ENCODE results near the gene TAF1.
"Not testable (repeated sequence)": the region's sequence is repeated elsewhere in the genome, so short reads cannot be mapped to it uniquely, and the experiment has no call there.

The TAF1 gene

GRCh38 chrX:71365875-71366673 lies at the start of gene TAF1:
Gene TAF1 (plus strand): TSS chrX:71366357. CDS start chrX:71366375, 18 bp downstream.
- DNase-seq (ENCODE audit: low spot score), result peak; percentile 88

GRCh38 chrX:71316959-71317358 lies 49.2 kb upstream of the TAF1 start:
- DNase-seq (ENCODE audit: low spot score), result not testable (repeated sequence)

GRCh38 chrX:71320126-71320525 lies 46.0 kb upstream of the TAF1 start:
- no peak for DNase-seq (ENCODE audit: low spot score)

- DNase-seq (ENCODE audit: low spot score), result no peak
These were observed 44.4 kb upstream of the TAF1 start for GRCh38 chrX:71321731-71322130.

DNA sequence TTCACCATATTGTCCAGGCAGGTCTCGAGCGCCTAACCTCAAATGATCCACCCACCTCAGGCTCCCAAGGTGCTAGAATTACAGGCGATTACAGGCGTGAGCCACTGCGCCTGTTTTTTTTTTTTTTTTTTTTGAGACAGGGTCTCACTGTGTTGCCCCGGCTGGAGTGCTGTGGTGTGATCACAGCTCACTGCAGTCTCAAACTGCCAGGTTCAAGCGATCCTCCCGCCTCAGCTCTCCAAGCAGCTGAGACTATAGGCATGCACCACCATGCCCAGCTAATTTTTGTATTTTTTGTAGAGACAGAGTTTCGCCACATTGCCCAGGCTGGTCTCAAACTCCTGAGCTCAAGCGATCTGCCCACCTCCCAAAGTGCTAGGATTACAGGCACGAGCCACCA lies 41.7 kb upstream of the TAF1 start:
- DNase-seq (ENCODE audit: low spot score), result not testable (repeated sequence)

GRCh38 chrX:71326394-71326793 lies 39.8 kb upstream of the TAF1 start:
- DNase-seq (ENCODE audit: low spot score), result no peak

DNA sequence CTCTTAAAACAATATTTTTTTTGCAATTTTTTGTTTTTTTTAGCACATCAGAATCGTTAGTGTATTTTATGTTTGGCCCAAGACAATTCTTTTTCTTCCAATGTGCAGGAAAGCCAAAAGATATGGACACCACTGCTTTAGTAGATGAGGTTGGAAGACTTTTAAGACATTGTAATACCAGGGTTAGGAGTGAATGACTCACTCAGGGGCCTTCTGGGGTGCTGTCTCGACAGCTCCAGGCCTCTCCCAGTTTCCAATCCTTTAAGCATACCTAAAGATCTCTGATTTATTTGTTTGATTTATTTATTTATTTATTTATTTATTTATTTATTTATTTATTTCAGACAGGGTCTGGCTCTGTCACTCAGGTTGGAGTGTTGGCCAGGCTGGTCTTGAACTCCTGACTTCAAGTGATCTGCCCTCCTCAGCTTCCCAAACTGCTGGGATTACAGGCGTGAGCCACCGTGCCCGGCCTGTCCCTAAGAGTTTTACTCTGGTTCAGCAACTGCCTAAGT lies 16.9 kb upstream of the TAF1 start:
- DNase-seq (ENCODE audit: low spot score), result not testable (repeated sequence)

DNA sequence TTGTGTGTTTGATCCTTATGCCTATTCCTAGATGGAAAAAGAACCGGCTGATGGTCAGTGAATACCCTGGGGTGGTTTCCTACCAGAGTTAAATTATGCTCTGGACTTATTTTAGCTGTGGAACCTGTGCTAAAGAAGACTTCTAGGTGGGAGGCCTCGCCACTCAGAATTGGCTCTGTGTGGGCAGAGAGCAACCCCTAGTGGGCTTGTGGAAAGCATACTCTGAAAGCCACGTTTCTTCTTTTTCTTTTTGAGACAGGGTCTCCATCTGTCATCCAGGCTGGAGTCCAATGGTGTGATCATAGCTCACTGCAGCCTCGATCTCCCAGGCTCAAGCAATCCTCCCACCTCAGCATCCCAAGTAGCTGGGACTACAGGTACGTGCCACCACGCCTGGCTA lies 16.3 kb upstream of the TAF1 start:
- not testable (repeated sequence) for DNase-seq (ENCODE audit: low spot score)

GRCh38 chrX:71352439-71352838 lies 13.7 kb upstream of the TAF1 start:
- not testable (repeated sequence) for DNase-seq (ENCODE audit: low spot score)

- no peak for DNase-seq (ENCODE audit: low spot score)
These were observed 1.9 kb upstream of the TAF1 start for GRCh38 chrX:71364221-71364620.

DNA sequence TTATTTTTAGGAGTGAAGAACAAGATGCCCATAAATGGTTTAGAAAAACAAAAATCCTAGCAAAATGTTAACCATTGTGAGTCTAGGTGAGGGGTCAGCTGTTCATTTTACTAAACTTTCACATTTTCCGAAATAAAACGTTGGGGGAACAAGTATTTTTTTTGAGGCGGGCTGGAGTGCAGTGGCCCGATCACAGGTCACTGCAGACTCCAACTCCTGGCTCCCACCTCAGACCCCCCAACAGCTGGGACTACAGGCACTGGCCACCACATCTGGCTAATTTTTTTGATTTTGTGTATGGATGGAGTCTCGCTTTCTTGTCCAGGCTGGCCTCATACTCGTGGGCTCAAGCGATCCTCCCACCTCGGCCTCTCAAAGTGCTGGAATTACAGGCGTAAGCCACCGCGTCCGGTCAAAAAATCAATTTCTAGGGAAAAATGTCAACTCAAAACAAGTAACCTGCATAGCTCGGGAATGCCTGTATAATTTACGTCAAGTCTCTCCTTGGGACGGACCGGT lies 742 bp upstream of the TAF1 start:
- DNase-seq (ENCODE audit: low spot score), result no peak

GRCh38 chrX:71366674-71367256 lies 608 bp downstream of the TAF1 start:
- DNase-seq (ENCODE audit: low spot score), result peak; percentile 58

DNA sequence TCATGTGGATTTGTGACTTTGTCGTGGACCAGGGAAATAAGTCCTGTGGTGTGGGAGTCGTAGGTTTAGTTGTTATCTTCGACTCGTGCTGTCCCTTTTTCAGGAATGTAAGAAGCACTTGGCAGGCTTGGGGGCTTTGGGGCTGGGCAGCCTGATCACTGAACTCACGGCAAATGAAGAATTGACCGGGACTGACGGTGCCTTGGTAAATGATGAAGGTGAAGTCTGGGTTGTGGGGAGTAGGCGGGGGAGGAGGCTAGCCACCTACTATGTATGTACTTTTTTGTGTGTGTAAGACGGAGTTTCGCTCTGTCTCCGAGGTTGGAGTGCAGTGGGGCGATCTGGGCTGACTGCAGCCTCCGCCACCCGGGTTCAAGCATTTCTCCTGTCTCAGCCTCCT lies 1.2 kb downstream of the TAF1 start:
- DNase-seq (ENCODE audit: low spot score), result no peak

- DNase-seq (ENCODE audit: low spot score), result no peak
These were observed 6.2 kb downstream of the TAF1 start for GRCh38 chrX:71372388-71372787.

GRCh38 chrX:71378732-71379131 lies 12.6 kb downstream of the TAF1 start:
- DNase-seq (ENCODE audit: low spot score), result no peak

DNA sequence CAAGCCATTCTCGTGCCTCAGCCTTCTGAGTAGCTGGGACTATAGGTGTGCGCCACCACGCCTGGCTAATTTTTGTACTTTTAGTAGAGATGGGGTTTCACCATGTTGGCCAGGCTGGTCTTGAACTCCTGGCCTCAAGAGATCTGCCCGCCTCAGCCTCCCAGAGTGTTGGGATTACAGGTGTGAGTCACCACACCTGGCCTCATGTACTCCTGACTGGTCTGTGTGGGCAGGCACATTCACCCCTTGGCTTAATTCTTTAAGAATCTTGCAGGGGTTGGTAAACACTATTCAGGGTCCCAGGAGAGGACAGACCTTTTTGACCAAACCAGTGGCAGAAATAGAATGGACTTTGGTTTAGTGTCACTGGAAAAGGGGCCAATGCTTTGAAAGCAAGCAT lies 25.6 kb downstream of the TAF1 start:
- DNase-seq (ENCODE audit: low spot score), result not testable (repeated sequence)

GRCh38 chrX:71393919-71394318 lies 27.8 kb downstream of the TAF1 start:
- DNase-seq (ENCODE audit: low spot score), result no peak

DNA sequence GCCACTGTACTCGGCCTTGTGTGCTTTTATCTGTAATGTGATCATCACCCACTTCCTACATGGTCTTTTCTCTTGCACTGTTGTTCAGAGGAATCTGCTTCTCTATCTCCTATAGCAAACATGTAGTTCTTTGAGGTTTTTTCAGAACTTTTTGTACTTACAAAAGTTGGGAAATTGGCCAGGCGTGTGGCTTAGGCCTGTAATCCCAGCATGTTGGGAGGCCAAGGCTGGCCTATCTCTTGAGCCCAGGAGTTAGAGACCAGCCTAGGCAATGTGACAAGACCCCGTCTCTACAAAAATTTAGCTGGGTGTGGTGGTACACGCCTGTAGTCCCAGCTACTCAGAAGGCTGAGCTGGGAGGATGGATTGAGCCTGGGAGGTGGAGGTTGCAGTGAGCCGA lies 30.4 kb downstream of the TAF1 start:
- DNase-seq (ENCODE audit: low spot score), result no peak

DNA sequence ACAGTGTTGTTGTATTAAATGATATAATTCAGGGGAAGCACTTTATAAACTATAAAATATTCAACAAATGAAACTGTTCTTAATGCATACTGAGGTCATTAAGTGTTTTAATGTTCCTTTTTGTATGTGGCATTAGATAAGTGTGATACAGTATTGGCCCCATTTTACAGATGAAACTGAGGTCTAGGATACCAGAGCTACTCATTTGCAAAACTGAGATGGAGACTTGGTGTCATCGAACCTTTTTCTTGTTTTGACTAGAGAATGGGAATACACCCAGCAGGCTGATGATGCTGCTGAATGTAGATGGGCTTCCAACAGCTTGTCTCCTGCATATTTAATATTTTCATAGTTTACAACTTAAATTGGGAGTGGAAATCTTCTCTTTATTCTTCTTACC lies 34.6 kb downstream of the TAF1 start:
- no peak for DNase-seq (ENCODE audit: low spot score)

- not testable (repeated sequence) for DNase-seq (ENCODE audit: low spot score)
These were observed 50.1 kb downstream of the TAF1 start for GRCh38 chrX:71416260-71416659.

DNA sequence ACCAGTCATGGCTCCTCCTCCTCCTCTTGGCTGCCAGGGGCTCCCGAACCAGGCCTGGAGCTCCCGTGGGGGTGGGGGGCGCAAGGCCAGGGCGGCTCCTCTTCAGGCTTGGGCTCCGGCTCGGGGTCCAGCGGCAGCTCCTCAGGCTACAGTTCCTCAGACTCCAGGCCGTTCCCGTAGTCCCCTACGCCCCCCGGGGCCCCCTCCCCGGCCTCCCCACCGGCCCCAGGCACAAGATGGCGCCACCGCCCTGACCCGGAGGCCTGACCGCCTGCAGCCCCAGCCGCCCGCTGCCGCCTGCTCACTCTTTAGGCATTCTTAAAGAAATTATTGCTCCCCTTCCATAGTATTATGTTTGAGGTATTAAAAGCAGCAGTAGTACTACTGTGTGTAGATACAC lies 54.5 kb downstream of the TAF1 start:
- peak; percentile 12 for DNase-seq (ENCODE audit: low spot score)

DNA sequence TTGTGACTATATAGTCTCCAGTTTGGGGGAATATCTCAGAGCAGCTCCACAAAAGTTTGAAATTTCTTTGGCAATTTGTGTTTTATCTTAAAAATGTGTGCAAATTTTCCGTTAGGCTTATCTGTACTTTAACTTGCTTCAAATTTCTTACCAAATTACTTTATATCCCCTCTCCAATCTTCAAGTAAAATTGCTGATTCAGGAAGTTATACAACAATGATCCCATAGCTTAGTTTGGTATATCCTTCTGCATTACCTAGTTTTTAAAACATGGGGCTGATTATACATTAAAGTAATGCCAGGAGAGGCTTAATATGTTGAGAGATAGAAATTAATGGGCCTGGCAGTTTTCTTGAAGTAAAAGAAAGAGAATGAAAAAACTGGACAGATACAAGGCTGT lies 66.6 kb downstream of the TAF1 start:
- no peak for DNase-seq (ENCODE audit: low spot score)

DNA sequence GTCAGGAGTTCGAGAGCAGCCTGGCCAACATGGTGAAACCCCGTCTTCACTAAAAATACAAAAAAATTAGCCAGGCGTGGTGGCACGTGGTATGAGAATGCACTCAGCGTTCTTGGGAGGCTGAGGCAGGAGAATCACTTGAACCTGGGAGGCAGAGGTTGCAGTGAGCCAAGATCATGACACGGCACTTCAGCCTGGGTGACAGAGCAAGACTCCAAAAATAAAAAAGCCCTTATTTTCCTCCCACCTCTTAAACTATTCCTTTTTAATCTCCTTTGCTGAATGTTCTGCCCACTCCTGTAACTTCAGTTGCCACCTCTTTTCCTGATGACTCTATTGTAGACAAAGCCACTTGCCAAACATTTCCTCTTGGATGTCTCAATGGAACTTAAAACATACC lies 72.6 kb downstream of the TAF1 start:
- DNase-seq (ENCODE audit: low spot score), result no peak
